Natural killer cell (primary cell): ENCODE measurements around the gene PPHLN1. TPM values are rescaled to one million over a fixed set of nuclear protein-coding genes. Genes with fewer than 3 reads are reported as not detected.

Experiments
- ATAC-seq, 3 donors: fragments of 150-1000 bp in 2 of 3; fragments of 200-7000 bp in 1 of 3; cut with Tn5 transposase; 1 replicate in 1 of 3; 2 replicates in 2 of 3; pipeline ENCODE4 v1.10.0; 2021; ENCODE audit warnings: mild to moderate bottlenecking in 2 of 3, moderate library complexity in 2 of 3
- DNase-seq, 2 donors: peaks; one replicate each; pipeline versions ENCODE4 v3.0.0 to v3.0.0-alpha.2; 2013 to 2021; ENCODE audit warnings: mixed read lengths in 1 of 2
- H3K27ac ChIP-seq: one replicate; pipeline ENCODE4 v1.5.1; 2013; ENCODE audit warnings: mild to moderate bottlenecking, low read length
- H3K27me3 ChIP-seq: one replicate; pipeline ENCODE4 v1.6.1; 2013; ENCODE audit warnings: low read length; ENCODE audit not compliant: control insufficient read depth, insufficient read depth
- H3K36me3 ChIP-seq: one replicate; pipeline ENCODE4 v1.6.1; 2013; ENCODE audit warnings: low read length; ENCODE audit not compliant: control insufficient read depth, insufficient read depth
- H3K4me1 ChIP-seq: one replicate; pipeline ENCODE4 v1.6.1; 2013; ENCODE audit warnings: low read length; ENCODE audit not compliant: control insufficient read depth, insufficient read depth
- H3K4me3 ChIP-seq: one replicate; pipeline ENCODE4 v1.5.1; 2013; ENCODE audit warnings: low read length
- H3K9me3 ChIP-seq: one replicate; pipeline ENCODE4 v1.6.1; 2013; ENCODE audit warnings: low read length; ENCODE audit not compliant: control insufficient read depth, insufficient read depth
- H3K27ac Mint-ChIP-seq, 2 donors: one replicate each; pipeline ENCODE4 v1.8.0; 2022; ENCODE audit warnings: mild to moderate bottlenecking in 2 of 2, mixed read lengths in 2 of 2, moderate library complexity in 1 of 2
- H3K27me3 Mint-ChIP-seq, 2 donors: one replicate each; pipeline ENCODE4 v1.8.0; 2022; ENCODE audit warnings: low read depth in 2 of 2, mixed read lengths in 2 of 2
- H3K36me3 Mint-ChIP-seq: one replicate; pipeline ENCODE4 v1.8.0; 2022; ENCODE audit warnings: mixed read lengths
- H3K4me1 Mint-ChIP-seq, 2 donors: one replicate each; pipeline ENCODE4 v1.8.0; 2022; ENCODE audit warnings: mixed read lengths in 2 of 2
- H3K4me3 Mint-ChIP-seq: one replicate; pipeline ENCODE4 v1.8.0; 2022; ENCODE audit warnings: mild to moderate bottlenecking, moderate library complexity, mixed read lengths
- H3K9me3 Mint-ChIP-seq, 2 donors: one replicate each; pipeline ENCODE4 v1.8.0; 2022; ENCODE audit warnings: mixed read lengths in 2 of 2
- CTCF ChIP-seq: fragments of 200-600 bp; IDR thresholded peaks from one replicate; pipeline ENCODE4 v1.8.0; 2022; ENCODE audit warnings: antibody characterized with exemption
- WGBS: methylation state at CpG from one replicate; pipeline ENCODE4 v1.1.7; 2013; ENCODE audit warnings: missing lambda C conversion rate; ENCODE audit not compliant: insufficient coverage; 5-methylcytosine and 5-hydroxymethylcytosine counted together
- intact Hi-C: fragments of 100-400 bp; cut with micrococcal nuclease; formaldehyde crosslinking; loops from one replicate; pipeline ENCODE4 v1.14.2; 2022
- total RNA-seq, 4 donors: library from RNA; stranded (reverse); fragments of 120-200 nt in 1 of 4; gene quantifications; one replicate each; pipeline versions ENCODE4 v1.2.3 to v1.2.4, GENCODE V29; 2013 to 2022

The PPHLN1 gene
- total RNA-seq, 3 donors from 2014 or later (not counting 1 experiment from before 2014, with no cell fraction given) = 98.2 to 101 (median 101) TPM

- 91% methylated on average over 6 of the region's 6 CpGs for WGBS
These were observed 16.0 kb upstream of the PPHLN1 start for GRCh38 chr12:42309996-42310395.

GRCh38 chr12:42315108-42315507 is 10.9 kb upstream of the PPHLN1 start:
- 100% methylated on average over 1 of the region's 2 CpGs for WGBS
- Histone ChIP-seq H3K27me3 (no peaks in the 10 kb centered on the region), H3K36me3 (peaks cover 25% of the 10 kb centered on the region), H3K27ac (no peak overlapping the region), H3K4me3 (no peak overlapping the region), H3K4me1 (no peaks in the 10 kb centered on the region), H3K9me3 (no peaks in the 10 kb centered on the region)
- peaks cover 0 to 4% of the 10 kb centered on the region in 2 donors for H3K4me1 Mint-ChIP-seq
- H3K27me3 Mint-ChIP-seq = no peaks in the 10 kb centered on the region
- no peak overlapping the region for H3K4me3 Mint-ChIP-seq
- H3K36me3 Mint-ChIP-seq = peaks cover 10% of the 10 kb centered on the region
- TF ChIP-seq CTCF = no peak
- H3K9me3 Mint-ChIP-seq = no peaks in the 10 kb centered on the region
- no peak overlapping the region for H3K27ac Mint-ChIP-seq
- DNase-seq (no peak), ATAC-seq (no peak)
- intact Hi-C loops = no loop called here

More at GRCh38 chr12:42309996-42310395, 16.0 kb upstream of the PPHLN1 start:
- H3K4me3 Mint-ChIP-seq = no peak overlapping the region
- Histone ChIP-seq H3K27ac (no peak overlapping the region), H3K4me1 (no peaks in the 10 kb centered on the region), H3K27me3 (no peaks in the 10 kb centered on the region), H3K36me3 (peaks cover 14% of the 10 kb centered on the region), H3K4me3 (no peak overlapping the region), H3K9me3 (no peaks in the 10 kb centered on the region)
- H3K9me3 Mint-ChIP-seq = no peaks in the 10 kb centered on the region
- intact Hi-C loops = no loop called here
- H3K36me3 Mint-ChIP-seq = peaks cover 10% of the 10 kb centered on the region
- H3K27ac Mint-ChIP-seq = no peak overlapping the region
- no peaks in the 10 kb centered on the region for H3K4me1 Mint-ChIP-seq
- no peak for ATAC-seq
- H3K27me3 Mint-ChIP-seq = no peaks in the 10 kb centered on the region
- no peak for TF ChIP-seq CTCF
- no peak for DNase-seq

- H3K36me3 ChIP-seq = peaks cover 21% of the 10 kb centered on the region
- no peak for ATAC-seq
- no peaks in the 10 kb centered on the region for H3K4me1 ChIP-seq
- Mint-ChIP-seq H3K27ac (no peak overlapping the region), H3K27me3 (no peaks in the 10 kb centered on the region), H3K4me1 (peaks cover 13 to 15% of the 10 kb centered on the region in 2 donors), H3K9me3 (no peaks in the 10 kb centered on the region), H3K4me3 (no peak overlapping the region), H3K36me3 (peaks cover 9% of the 10 kb centered on the region)
- no peak overlapping the region for H3K27ac ChIP-seq
- no peaks in the 10 kb centered on the region for H3K9me3 ChIP-seq
- TF ChIP-seq CTCF = no peak
- H3K27me3 ChIP-seq = no peaks in the 10 kb centered on the region
- no peak for DNase-seq
- H3K4me3 ChIP-seq = no peak overlapping the region
- intact Hi-C loops = loop anchor here (10.0 kb wide), 1 partner anchor 226 kb away; no protein-coding TSS in a partner anchor
These were observed 5.2 kb upstream of the PPHLN1 start for GRCh38 chr12:42320796-42321195.

GRCh38 chr12:42322567-42322966 is 3.4 kb upstream of the PPHLN1 start:
- intact Hi-C loops = loop anchor here (10.0 kb wide), 1 partner anchor 228 kb away; no protein-coding TSS in a partner anchor
- Mint-ChIP-seq H3K4me3 (no peak overlapping the region), H3K36me3 (peaks cover 9% of the 10 kb centered on the region)

More at GRCh38 chr12:42322567-42322966, 3.4 kb upstream of the PPHLN1 start:
- no peak overlapping the region for H3K27ac Mint-ChIP-seq
- H3K4me3 ChIP-seq = no peak overlapping the region
- H3K9me3 ChIP-seq = no peaks in the 10 kb centered on the region
- H3K27me3 Mint-ChIP-seq = no peaks in the 10 kb centered on the region
- H3K27me3 ChIP-seq = no peaks in the 10 kb centered on the region
- no peak for TF ChIP-seq CTCF
- peaks cover 30 to 31% of the 10 kb centered on the region in 2 donors for H3K4me1 Mint-ChIP-seq
- peaks cover 10% of the 10 kb centered on the region for H3K4me1 ChIP-seq
- no peak overlapping the region for H3K27ac ChIP-seq
- peaks cover 13% of the 10 kb centered on the region for H3K36me3 ChIP-seq
- no peak for DNase-seq
- ATAC-seq = no peak
- H3K9me3 Mint-ChIP-seq = no peaks in the 10 kb centered on the region
